MM.1S (cell line): ENCODE data around the gene LRCH4.
A peak's percentile ranks its signal among the peaks of the same experiment; 100 is the strongest.

Experiments used
- DNase-seq: peaks from one replicate; pipeline ENCODE4 v3.0.0-alpha.2; 2015
- H2AFZ ChIP-seq: fragments of 300-600 bp; sonication (generic); 2 replicates; pipeline ENCODE4 v1.6.0; 2016; ENCODE audit warnings: antibody characterized with exemption, low read length
- H3F3A ChIP-seq: fragments of 300-600 bp; sonication (generic); 2 replicates; pipeline ENCODE4 v1.6.1; 2016; ENCODE audit warnings: mild to moderate bottlenecking, antibody characterized with exemption, low read length, moderate library complexity, mixed read lengths; ENCODE audit not compliant: insufficient read depth
- H3K27ac ChIP-seq: fragments of 300-600 bp; sonication (generic); 2 replicates; pipeline ENCODE4 v1.5.1; 2016; ENCODE audit warnings: mild to moderate bottlenecking, low read length
- H3K27me3 ChIP-seq: fragments of 300-600 bp; sonication (generic); replicated peaks from 2 replicates; pipeline ENCODE4 v1.6.0; 2016; ENCODE audit warnings: low read length; ENCODE audit not compliant: insufficient read depth
- H3K36me3 ChIP-seq: fragments of 300-600 bp; sonication (generic); replicated peaks from 2 replicates; pipeline ENCODE4 v1.6.1; 2016; ENCODE audit warnings: mild to moderate bottlenecking, low read length, mixed read lengths; ENCODE audit not compliant: insufficient read depth
- H3K4me1 ChIP-seq: fragments of 300-600 bp; sonication (generic); 2 replicates; pipeline ENCODE4 v1.6.1; 2016; ENCODE audit warnings: low read length, mixed read lengths
- H3K4me2 ChIP-seq: fragments of 300-600 bp; sonication (generic); 2 replicates; pipeline ENCODE4 v1.6.0; 2016; ENCODE audit warnings: low read depth, low read length
- H3K4me3 ChIP-seq: fragments of 300-600 bp; sonication (generic); 2 replicates; pipeline ENCODE4 v1.5.1; 2016; ENCODE audit warnings: low read length, mixed read lengths
- H3K79me2 ChIP-seq: fragments of 300-600 bp; sonication (generic); 2 replicates; pipeline ENCODE4 v1.6.1; 2016; ENCODE audit warnings: mixed run types, low read length, mixed read lengths
- H3K9ac ChIP-seq: fragments of 300-600 bp; sonication (generic); 2 replicates; pipeline ENCODE4 v1.6.1; 2016; ENCODE audit warnings: low read length, mixed read lengths
- H3K9me2 ChIP-seq: fragments of 300-600 bp; sonication (generic); replicated peaks from 2 replicates; pipeline ENCODE4 v1.6.1; 2016; ENCODE audit warnings: mild to moderate bottlenecking, low read length, mixed read lengths; ENCODE audit not compliant: insufficient read depth
- H3K9me3 ChIP-seq: fragments of 300-600 bp; sonication (generic); replicated peaks from 2 replicates; pipeline ENCODE4 v1.6.1; 2016; ENCODE audit warnings: mild to moderate bottlenecking, low read length, mixed read lengths; ENCODE audit not compliant: insufficient read depth
- H4K20me1 ChIP-seq: fragments of 300-600 bp; sonication (generic); 2 replicates; pipeline ENCODE4 v1.6.1; 2016; ENCODE audit warnings: mild to moderate bottlenecking, low read length, moderate library complexity, mixed read lengths; ENCODE audit not compliant: insufficient read depth
- CTCF ChIP-seq: fragments of 300-600 bp; sonication (generic); IDR thresholded peaks from 2 replicates; pipeline ENCODE4 v1.5.1; 2016; ENCODE audit warnings: antibody characterized with exemption, low read length, mixed read lengths
- EZH2 ChIP-seq: fragments of 300-600 bp; sonication (generic); optimal IDR thresholded peaks from 2 replicates; pipeline ENCODE3; 2017; ENCODE audit warnings: low read depth, mild to moderate bottlenecking, antibody characterized with exemption, low read length, mixed read lengths
- EZH2phosphoT487 ChIP-seq: fragments of 300-600 bp; sonication (generic); IDR thresholded peaks from 2 replicates; pipeline ENCODE4 v1.6.1; 2018; ENCODE audit warnings: antibody characterized with exemption, low read length

The LRCH4 gene

GRCh38 chr7:100584054-100584682, 1.8 kb downstream of the LRCH4 start:
- H3K27ac ChIP-seq, result peak overlapping the region; percentile 94; the same call in 1 of the 2 replicates
- H3K36me3 ChIP-seq, result no peaks in the 10 kb centered on the region
- peaks cover 11% of the 10 kb centered on the region; the same call in 1 of the 2 replicates for H3K4me1 ChIP-seq
- H4K20me1 ChIP-seq, result no peaks in the 10 kb centered on the region
- no peak for DNase-seq
- H2AFZ ChIP-seq, result no peak overlapping the region
- peak overlapping the region; percentile 50; the same call in 1 of the 2 replicates for H3K9ac ChIP-seq
- peaks cover 38% of the 10 kb centered on the region for H3K79me2 ChIP-seq
- peak overlapping the region; percentile 95 for H3K4me3 ChIP-seq
- peak overlapping the region; percentile 84 for H3K4me2 ChIP-seq
- TF ChIP-seq EZH2 (no peak), EZH2phosphoT487 (no peak), CTCF (no peak)
- H3F3A ChIP-seq, result peaks cover 20% of the 10 kb centered on the region; the same call in 1 of the 2 replicates
- peaks cover 15% of the 10 kb centered on the region for H3K27me3 ChIP-seq
- H3K9me3 ChIP-seq, result no peaks in the 10 kb centered on the region
- no peaks in the 10 kb centered on the region for H3K9me2 ChIP-seq

GRCh38 chr7:100583132-100584053, 2.5 kb downstream of the LRCH4 start:
- Histone ChIP-seq H3K36me3 (no peaks in the 10 kb centered on the region), H3K27me3 (peaks cover 7% of the 10 kb centered on the region), H4K20me1 (no peaks in the 10 kb centered on the region), H3K9me3 (no peaks in the 10 kb centered on the region), H3K9me2 (no peaks in the 10 kb centered on the region), H3K9ac (peak overlapping the region; percentile 50; the same call in 1 of the 2 replicates), H3F3A (peaks cover 20% of the 10 kb centered on the region; the same call in 1 of the 2 replicates), H3K79me2 (peaks cover 38% of the 10 kb centered on the region), H3K4me3 (peak overlapping the region; percentile 54), H3K27ac (peak overlapping the region; percentile 66; the same call in 1 of the 2 replicates), H2AFZ (no peak overlapping the region), H3K4me2 (peak overlapping the region; percentile 84), H3K4me1 (peaks cover 11% of the 10 kb centered on the region; the same call in 1 of the 2 replicates)
- DNase-seq, result peak; percentile 42
- no peak for TF ChIP-seq EZH2
- no peak for TF ChIP-seq EZH2phosphoT487
- TF ChIP-seq CTCF, result no peak

- no peak overlapping the region for H3K9ac ChIP-seq
- no peak overlapping the region for H3K4me3 ChIP-seq
- H3K79me2 ChIP-seq, result peaks cover 38% of the 10 kb centered on the region
- H3K27me3 ChIP-seq, result no peaks in the 10 kb centered on the region
- H3F3A ChIP-seq, result peaks cover 20% of the 10 kb centered on the region; the same call in 1 of the 2 replicates
- H3K27ac ChIP-seq, result no peak overlapping the region
- no peaks in the 10 kb centered on the region for H3K36me3 ChIP-seq
- no peaks in the 10 kb centered on the region for H3K9me3 ChIP-seq
- TF ChIP-seq EZH2, result no peak
- TF ChIP-seq EZH2phosphoT487, result no peak
- TF ChIP-seq CTCF, result no peak
- peak overlapping the region; percentile 84; the same call in 1 of the 2 replicates for H3K4me2 ChIP-seq
- H3K4me1 ChIP-seq, result peaks cover 11% of the 10 kb centered on the region; the same call in 1 of the 2 replicates
- H3K9me2 ChIP-seq, result no peaks in the 10 kb centered on the region
- no peaks in the 10 kb centered on the region for H4K20me1 ChIP-seq
- H2AFZ ChIP-seq, result no peak overlapping the region
- no peak for DNase-seq
Measured at GRCh38 chr7:100582650-100583049, 3.3 kb downstream of the LRCH4 start.
